Stimulated activated CD4-positive, alpha-beta T cell treated with anti-CD3 and anti-CD28 coated beads, Interleukin-15, amount 100 ng/mL, for 48 hours (primary cell): ENCODE results near the gene OR5T3.
"Not testable (repeated sequence)": the region's sequence is repeated elsewhere in the genome, so short reads cannot be mapped to it uniquely, and the experiment has no call there.

Experiments
- DNase-seq, 2 donors: peaks; one replicate each; pipeline ENCODE4 v3.0.0-alpha.2; 2020; ENCODE audit warnings: low read depth in 2 of 2

OR5T3 gene

DNA sequence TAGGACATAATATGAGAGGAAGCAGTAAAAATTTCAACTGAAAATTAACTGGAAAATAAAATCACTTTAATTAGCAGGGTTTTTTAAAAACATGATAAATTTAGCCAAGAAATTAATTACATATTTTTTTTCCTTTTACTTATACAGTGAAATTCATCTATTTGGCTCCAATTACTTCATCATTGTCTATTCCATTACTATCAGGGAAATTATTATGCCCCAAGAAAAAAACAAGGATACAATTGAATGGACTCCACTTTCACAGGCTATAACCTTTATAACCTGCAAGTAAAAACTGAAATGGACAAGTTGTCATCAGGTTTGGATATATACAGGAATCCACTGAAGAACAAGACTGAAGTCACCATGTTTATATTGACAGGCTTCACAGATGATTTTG lies at the start of gene OR5T3:
Gene OR5T3 (plus strand): TSS at position 301 of the 400 bp plus-strand sequence. CDS start 0 bp downstream, at position 301.
- no peak for DNase-seq

DNA sequence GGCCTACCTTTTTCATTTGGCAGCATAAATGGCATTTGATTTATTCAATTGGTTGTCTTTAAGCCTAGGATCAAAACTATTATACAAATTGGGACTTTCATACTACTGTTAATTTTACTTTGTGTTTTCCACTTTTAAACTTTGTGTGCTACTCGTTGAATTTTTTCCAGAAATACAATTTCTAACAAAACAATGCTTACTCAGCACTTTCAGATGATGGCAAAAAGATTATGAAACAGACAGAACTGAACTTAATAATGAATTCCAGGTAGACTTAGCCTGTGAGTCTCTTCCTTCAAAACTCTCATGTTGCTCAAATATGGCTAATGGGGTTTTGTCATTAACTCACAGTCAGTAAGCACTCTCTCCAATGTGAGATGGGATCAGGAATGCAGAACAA lies 44.3 kb upstream of the OR5T3 start:
- DNase-seq = no peak

DNA sequence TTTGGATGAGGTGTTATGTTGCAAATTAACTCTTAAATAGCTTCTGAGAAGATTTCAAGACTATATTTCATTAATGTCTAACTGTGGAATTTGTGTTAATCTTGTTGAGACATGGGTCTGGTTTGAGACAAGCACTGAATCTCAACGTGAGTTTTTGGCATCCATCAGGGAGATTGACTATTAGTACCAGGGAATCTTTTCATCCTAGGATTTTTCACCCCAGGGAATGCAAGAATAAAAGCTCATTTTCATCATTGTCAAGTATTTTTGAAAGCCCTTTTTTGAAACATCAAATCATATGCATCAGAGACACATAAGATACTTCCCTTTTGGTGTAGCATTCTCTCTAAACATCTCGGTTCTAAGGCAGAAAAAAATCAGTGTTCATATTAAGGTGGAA lies 37.5 kb upstream of the OR5T3 start:
- no peak for DNase-seq

DNA sequence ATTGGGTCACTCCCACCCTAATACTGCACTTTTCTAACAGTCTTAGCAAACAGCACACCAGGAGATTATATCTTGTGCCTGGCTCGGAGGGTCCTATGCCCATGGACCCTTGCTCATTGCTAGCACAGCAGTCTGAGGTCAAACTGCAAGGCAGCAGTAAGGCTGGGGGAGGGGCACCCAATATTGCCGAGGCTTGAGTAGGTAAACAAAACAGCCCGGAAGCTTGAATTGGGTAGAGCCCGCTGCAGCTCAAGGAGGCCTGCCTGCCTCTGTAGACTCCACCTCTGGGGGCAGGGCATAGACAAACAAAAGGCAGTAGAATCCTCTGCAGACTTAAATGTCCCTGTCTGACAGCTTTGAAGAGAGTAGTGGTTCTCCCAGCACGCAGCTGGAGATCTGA lies 32.3 kb upstream of the OR5T3 start:
- not testable (repeated sequence) for DNase-seq

DNA sequence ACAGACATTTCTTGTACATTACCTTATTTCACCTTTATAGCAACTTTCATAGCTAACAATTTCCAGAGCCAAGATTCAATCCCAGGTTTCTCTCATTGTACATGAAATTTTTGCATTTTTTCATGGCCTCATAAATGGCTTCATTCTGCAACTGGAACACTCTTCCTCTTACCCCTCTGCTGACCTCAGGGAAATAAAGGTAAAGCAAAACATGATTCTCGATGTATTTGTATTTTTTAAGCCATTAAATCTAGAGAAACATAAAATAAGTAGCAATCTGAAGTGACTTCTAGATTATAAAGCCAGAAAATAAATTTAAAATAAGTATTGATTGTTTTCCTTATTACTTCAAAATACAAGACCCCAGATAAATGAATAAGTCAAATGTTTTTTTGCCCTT lies 17.9 kb upstream of the OR5T3 start, which contains the start of gene OR5T2:
Gene OR5T2 (minus strand): TSS at position 101 of the 400 bp plus-strand sequence. CDS start 1,193 bp downstream, outside the sequence.
- DNase-seq = no peak

DNA sequence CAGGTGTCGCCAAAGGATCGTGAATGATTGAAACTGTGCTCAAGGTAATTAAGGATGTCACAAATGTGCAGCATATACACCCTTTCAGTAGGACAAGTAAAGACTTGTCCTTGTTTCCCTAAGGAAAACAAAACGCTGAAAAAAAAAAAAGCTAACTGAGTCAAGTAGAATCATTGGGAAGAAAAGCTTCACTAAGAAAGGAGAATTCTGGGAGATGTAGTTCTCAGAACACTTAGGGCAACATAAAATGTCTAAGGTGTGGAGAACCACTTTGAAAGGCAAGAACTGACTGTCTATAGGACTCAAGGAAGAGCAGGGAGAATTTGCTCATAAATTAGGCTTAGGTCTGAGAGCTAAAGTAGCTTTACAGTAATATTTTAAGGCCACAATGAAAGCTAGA lies 19.0 kb downstream of the OR5T3 start:
- DNase-seq = no peak

DNA sequence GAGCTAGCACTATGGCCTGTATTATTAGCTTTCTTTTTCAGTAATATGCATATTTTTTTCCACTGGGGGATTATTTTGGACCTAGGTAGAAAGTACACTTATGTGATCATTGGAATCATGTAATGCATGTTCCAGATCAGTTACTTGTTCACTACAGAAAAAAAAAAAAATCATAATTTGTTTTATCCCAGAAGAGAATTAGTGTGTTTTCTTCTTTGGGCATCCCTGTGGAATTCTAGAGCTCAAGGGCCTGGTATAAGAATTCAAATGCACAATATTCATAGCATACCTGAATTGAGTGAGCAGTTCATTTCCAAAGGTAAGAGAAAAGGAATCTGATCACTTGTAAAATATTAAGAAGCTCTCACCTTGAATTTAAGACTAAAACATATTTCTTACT lies 21.8 kb downstream of the OR5T3 start, which contains the start of gene OR5T1:
Gene OR5T1 (plus strand): TSS at position 301 of the 400 bp plus-strand sequence. CDS start 1,485 bp downstream, outside the sequence.
- no peak for DNase-seq

DNA sequence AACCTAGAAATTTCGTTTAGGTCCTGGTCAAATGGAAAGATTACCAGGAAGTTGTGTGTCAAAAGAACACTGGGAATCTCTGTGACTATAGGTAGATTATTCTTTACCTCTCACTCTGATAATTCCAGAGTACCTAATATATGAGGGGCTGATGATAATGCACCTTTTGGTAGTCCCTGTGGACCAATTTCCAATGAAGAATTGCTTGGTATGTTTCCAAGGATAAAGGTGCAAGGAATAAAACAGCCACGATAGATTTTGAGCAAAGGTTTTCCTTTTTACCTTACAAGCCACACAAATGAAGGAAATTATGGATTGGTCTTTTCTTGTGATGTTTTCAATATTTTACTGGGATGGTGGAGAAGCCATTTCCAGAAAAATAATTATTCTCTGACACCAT lies 40.1 kb downstream of the OR5T3 start, which contains the start of gene OR8H1:
Gene OR8H1 (minus strand): TSS at position 101 of the 400 bp plus-strand sequence. CDS start 1,192 bp downstream, outside the sequence.
- DNase-seq = no peak

DNA sequence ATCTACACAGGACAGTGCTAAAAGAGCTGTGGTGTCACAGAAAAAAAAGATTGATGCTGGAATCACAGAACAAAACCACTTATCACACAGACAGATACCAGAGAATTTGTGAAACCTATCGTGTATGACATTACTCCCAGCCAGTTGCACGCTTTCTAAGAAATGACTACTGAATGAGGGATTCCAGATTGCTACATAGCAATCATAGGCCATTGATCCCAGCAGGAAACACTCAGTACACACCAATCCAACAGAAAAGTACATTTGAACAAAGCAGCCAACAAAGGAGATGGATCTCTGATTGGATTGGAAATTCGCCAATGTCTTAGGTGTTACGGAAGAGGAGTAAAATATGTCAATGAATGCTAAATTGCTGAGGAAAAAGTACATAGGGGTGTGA lies 44.8 kb downstream of the OR5T3 start:
- no peak for DNase-seq
